ENCODE measurements around the gene PABPN1L.

- TF ChIP-seq CTCF (IDR thresholded peaks at IDR 0.05; ENCODE audit: insufficient read depth, low read depth, low read length) (no peak), EZH2 (IDR thresholded peaks at IDR 0.05; ENCODE audit: insufficient read depth, low read length) (no peak)
Observed at GRCh38 chr16:88854306-88855111, 12.0 kb downstream of the PABPN1L start.

Data from astrocyte (in vitro differentiated cells and primary cell).